NT2/D1 (cell line): Measurements from ENCODE around the gene NPIPB6.

Experiments
- DNase-seq: peaks from one replicate; pipeline ENCODE4 v3.0.0-alpha.2; 2011; ENCODE audit warnings: low read depth, low spot score
- H3K27me3 ChIP-seq: 2 replicates; pipeline ENCODE4 v1.6.0; 2011; ENCODE audit warnings: mild to moderate bottlenecking; ENCODE audit not compliant: insufficient read length, insufficient read depth
- H3K36me3 ChIP-seq: 2 replicates; pipeline ENCODE4 v1.6.1; 2011; ENCODE audit warnings: mild to moderate bottlenecking, low read length, mixed read lengths; ENCODE audit not compliant: insufficient read depth, insufficient read length
- H3K4me1 ChIP-seq: 2 replicates; pipeline ENCODE4 v1.5.1; 2011; ENCODE audit not compliant: insufficient read depth, insufficient read length
- H3K4me3 ChIP-seq: 2 replicates; pipeline ENCODE4 v1.5.1; 2011; ENCODE audit warnings: low read depth; ENCODE audit not compliant: insufficient read length
- H3K9ac ChIP-seq: 2 replicates; pipeline ENCODE4 v1.6.0; 2011; ENCODE audit warnings: low read depth; ENCODE audit not compliant: insufficient read length
- H3K9me3 ChIP-seq: 2 replicates; pipeline ENCODE4 v1.5.1; 2011; ENCODE audit warnings: mild to moderate bottlenecking, low read length; ENCODE audit not compliant: insufficient read depth
- SUZ12 ChIP-seq: IDR thresholded peaks from 2 replicates; pipeline ENCODE4 v1.6.1; 2011; ENCODE audit not compliant: insufficient read length, insufficient read depth; ENCODE audit errors: extremely low read depth
- YY1 ChIP-seq: IDR thresholded peaks from 2 replicates; pipeline ENCODE4 v1.6.1; 2011; ENCODE audit not compliant: insufficient read length, insufficient read depth
- ZNF274 ChIP-seq: IDR thresholded peaks from 2 replicates; pipeline ENCODE4 v1.6.1; 2011; ENCODE audit warnings: mild to moderate bottlenecking, low read depth, low read length

Gene NPIPB6

GRCh38 chr16:28309811-28310311, 53.4 kb downstream of the NPIPB6 start:
- Histone ChIP-seq H3K4me1 (peaks cover 5% of the 10 kb centered on the region), H3K4me3 (no peak overlapping the region), H3K27me3 (no peaks in the 10 kb centered on the region), H3K36me3 (no peaks in the 10 kb centered on the region), H3K9me3 (no peaks in the 10 kb centered on the region), H3K9ac (no peak overlapping the region)
- DNase-seq = no peak
- TF ChIP-seq SUZ12 (no peak), YY1 (no peak), ZNF274 (no peak)

DNA sequence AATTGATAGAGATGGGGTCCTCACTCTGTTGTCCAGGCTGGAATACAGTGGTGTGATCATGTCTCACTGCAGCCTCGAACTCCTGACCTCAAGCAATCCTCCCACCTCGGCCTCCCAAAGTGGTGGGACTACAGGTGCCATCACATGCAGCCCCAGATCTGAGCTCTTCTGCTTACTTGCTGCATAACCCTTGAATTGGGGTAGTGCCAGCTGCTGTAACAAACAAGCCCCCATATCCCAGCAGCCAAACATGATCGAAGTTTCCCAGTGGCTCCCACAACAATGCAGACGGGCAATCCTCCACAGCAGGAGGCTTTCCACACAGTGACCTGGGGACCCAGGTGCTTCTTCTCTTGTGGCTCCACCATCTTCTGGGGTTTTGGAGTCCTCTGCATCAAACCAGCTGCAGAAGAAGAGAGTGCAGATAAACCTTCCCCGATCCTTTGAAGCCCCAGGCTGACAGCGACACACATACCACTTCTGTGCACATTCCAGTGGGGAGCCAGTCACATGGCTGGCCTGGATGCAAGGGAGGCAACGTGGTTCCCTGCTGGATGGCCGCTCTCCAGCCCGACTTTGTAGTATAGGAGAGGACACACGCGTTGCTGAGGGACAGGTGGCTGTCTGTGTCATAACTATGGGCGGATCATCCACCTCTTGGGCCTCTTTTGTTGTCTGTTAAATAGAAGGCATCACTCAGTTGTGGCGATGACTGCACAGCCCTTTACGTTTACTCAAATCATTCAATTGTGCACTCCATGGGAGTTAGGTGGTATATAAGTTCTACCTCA, 54.3 kb downstream of the NPIPB6 start:
- no peak for DNase-seq
- Histone ChIP-seq H3K9ac (no peak overlapping the region), H3K4me1 (peaks cover 5% of the 10 kb centered on the region), H3K4me3 (no peak overlapping the region), H3K9me3 (no peaks in the 10 kb centered on the region), H3K27me3 (no peaks in the 10 kb centered on the region), H3K36me3 (no peaks in the 10 kb centered on the region)
- no peak for TF ChIP-seq SUZ12
- no peak for TF ChIP-seq ZNF274
- TF ChIP-seq YY1 = no peak

GRCh38 chr16:28307936-28308335, 55.4 kb downstream of the NPIPB6 start:
- Histone ChIP-seq H3K9me3 (no peaks in the 10 kb centered on the region), H3K27me3 (no peaks in the 10 kb centered on the region), H3K4me3 (no peak overlapping the region), H3K9ac (no peak overlapping the region), H3K4me1 (peaks cover 5% of the 10 kb centered on the region), H3K36me3 (no peaks in the 10 kb centered on the region)
- TF ChIP-seq SUZ12 (no peak), YY1 (no peak), ZNF274 (no peak)
- DNase-seq = no peak

- peaks cover 2% of the 10 kb centered on the region for H3K4me1 ChIP-seq
- H3K27me3 ChIP-seq = no peaks in the 10 kb centered on the region
- H3K36me3 ChIP-seq = no peaks in the 10 kb centered on the region
- no peak for DNase-seq
- no peak overlapping the region for H3K4me3 ChIP-seq
- no peaks in the 10 kb centered on the region for H3K9me3 ChIP-seq
- H3K9ac ChIP-seq = no peak overlapping the region
- TF ChIP-seq YY1 = no peak
- no peak for TF ChIP-seq ZNF274
- TF ChIP-seq SUZ12 = no peak
These were observed 59.1 kb downstream of the NPIPB6 start for GRCh38 chr16:28304214-28304613.

DNA sequence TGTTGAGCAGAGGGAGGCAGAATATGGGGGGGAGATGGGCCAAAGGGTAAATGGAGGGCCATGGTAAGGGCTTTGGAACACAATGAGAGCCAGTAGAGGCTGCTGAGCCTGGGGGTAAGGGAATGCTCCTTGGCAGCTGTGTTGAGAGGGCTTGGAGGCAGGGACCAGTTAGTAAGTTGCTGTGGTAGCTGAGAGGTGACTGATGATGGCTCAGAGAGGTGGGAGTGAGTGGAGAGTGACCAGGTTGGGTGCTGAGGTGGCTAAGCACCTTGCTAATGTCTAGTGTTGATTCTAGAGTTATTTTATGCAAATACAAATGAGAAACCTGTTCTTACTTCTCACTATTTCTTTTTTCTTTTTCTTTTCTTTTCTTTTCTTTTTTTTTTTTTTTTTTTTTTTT, 60.2 kb downstream of the NPIPB6 start:
- Histone ChIP-seq H3K27me3 (no peaks in the 10 kb centered on the region), H3K4me1 (peaks cover 11% of the 10 kb centered on the region)
- TF ChIP-seq YY1 (no peak), SUZ12 (no peak), ZNF274 (no peak)

GRCh38 chr16:28301620-28302019, 61.7 kb downstream of the NPIPB6 start:
- no peaks in the 10 kb centered on the region for H3K9me3 ChIP-seq
- H3K4me1 ChIP-seq = peaks cover 19% of the 10 kb centered on the region
- H3K27me3 ChIP-seq = no peaks in the 10 kb centered on the region
- no peak for DNase-seq
- no peaks in the 10 kb centered on the region for H3K36me3 ChIP-seq
- TF ChIP-seq ZNF274 = no peak
- no peak for TF ChIP-seq YY1
- TF ChIP-seq SUZ12 = no peak
- peak overlapping the region; percentile 27 for H3K9ac ChIP-seq
- no peak overlapping the region for H3K4me3 ChIP-seq

More for the DNA sequence above, 60.2 kb downstream of the NPIPB6 start:
- Histone ChIP-seq H3K36me3 (no peaks in the 10 kb centered on the region), H3K4me3 (no peak overlapping the region), H3K9ac (no peak overlapping the region), H3K9me3 (no peaks in the 10 kb centered on the region)
- no peak for DNase-seq

GRCh38 chr16:28301154-28301553, 62.2 kb downstream of the NPIPB6 start:
- no peaks in the 10 kb centered on the region for H3K9me3 ChIP-seq
- no peak for TF ChIP-seq SUZ12
- TF ChIP-seq ZNF274 = no peak
- TF ChIP-seq YY1 = no peak
- no peaks in the 10 kb centered on the region for H3K36me3 ChIP-seq
- no peak overlapping the region for H3K4me3 ChIP-seq
- peaks cover 19% of the 10 kb centered on the region for H3K4me1 ChIP-seq
- peak overlapping the region; percentile 27 for H3K9ac ChIP-seq
- H3K27me3 ChIP-seq = no peaks in the 10 kb centered on the region
- DNase-seq = no peak
